ENCODE data around the gene CAPG.

DNA sequence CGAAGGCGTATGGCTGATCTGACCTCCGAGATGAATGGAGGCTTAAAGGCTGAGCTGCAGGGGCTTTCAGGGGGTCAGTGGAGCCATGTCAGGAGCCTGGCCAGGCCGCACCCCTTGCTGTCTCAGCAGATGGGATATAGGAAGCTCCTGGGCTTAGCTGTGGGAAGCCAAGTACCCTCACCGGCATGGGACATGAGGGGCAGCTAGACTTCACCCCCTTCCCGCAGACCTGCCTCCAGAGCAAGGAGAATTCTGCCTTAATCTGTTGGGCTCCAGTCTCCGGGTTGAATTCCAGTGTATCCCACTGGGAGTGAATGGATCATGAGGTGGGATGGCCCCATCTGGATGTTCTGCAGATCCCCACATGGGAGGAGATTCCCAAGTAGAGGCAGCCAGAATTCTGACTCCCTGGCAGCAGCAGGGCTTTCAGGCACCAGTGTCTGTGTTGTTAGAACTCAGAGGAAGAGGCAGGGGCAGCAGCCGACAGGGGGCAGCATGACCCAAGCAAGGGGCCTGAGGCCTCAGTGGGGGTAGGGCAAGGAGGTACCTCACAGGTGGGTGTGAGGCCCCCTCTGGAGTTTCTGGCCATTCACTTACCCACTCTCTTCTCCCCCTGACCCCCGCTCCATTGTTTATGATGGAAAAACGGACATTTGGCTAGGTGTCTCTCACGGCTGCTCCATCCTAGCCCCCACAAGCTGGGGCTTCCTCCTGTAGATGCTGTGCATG, 19.1 kb downstream of the CAPG start:
- TF ChIP-seq, protein P1, sequence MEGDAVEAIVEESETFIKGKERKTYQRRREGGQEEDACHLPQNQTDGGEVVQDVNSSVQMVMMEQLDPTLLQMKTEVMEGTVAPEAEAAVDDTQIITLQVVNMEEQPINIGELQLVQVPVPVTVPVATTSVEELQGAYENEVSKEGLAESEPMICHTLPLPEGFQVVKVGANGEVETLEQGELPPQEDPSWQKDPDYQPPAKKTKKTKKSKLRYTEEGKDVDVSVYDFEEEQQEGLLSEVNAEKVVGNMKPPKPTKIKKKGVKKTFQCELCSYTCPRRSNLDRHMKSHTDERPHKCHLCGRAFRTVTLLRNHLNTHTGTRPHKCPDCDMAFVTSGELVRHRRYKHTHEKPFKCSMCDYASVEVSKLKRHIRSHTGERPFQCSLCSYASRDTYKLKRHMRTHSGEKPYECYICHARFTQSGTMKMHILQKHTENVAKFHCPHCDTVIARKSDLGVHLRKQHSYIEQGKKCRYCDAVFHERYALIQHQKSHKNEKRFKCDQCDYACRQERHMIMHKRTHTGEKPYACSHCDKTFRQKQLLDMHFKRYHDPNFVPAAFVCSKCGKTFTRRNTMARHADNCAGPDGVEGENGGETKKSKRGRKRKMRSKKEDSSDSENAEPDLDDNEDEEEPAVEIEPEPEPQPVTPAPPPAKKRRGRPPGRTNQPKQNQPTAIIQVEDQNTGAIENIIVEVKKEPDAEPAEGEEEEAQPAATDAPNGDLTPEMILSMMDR (IDR thresholded peaks at IDR 0.05), result peak; percentile 72
- TF ChIP-seq CREB1 (CRISPR knock-in tag; IDR thresholded peaks at IDR 0.05) (no peak), RELA (CRISPR knock-in tag; IDR thresholded peaks at IDR 0.05; ENCODE audit: borderline replicate concordance) (no peak)

Data from WTC11 (cell line).